ENCODE measurements around the gene C2CD3.

The C2CD3 gene

GRCh38 chr11:74018331-74019005 is 152.3 kb downstream of the C2CD3 start:
- no peak for DNase-seq

- no peak for DNase-seq
Observed at GRCh38 chr11:74017631-74018030, 153.2 kb downstream of the C2CD3 start.

- DNase-seq = no peak
Observed at GRCh38 chr11:74015919-74016684, 154.7 kb downstream of the C2CD3 start.

- no peak for DNase-seq
Observed at GRCh38 chr11:74014880-74015279, 155.9 kb downstream of the C2CD3 start.

- no peak for DNase-seq
Observed at GRCh38 chr11:74013141-74013540, 157.7 kb downstream of the C2CD3 start.

- no peak for DNase-seq
Observed at GRCh38 chr11:74012074-74012809, 158.6 kb downstream of the C2CD3 start.

- no peak for DNase-seq
Observed at GRCh38 chr11:74011360-74012073, 159.3 kb downstream of the C2CD3 start.

DNA sequence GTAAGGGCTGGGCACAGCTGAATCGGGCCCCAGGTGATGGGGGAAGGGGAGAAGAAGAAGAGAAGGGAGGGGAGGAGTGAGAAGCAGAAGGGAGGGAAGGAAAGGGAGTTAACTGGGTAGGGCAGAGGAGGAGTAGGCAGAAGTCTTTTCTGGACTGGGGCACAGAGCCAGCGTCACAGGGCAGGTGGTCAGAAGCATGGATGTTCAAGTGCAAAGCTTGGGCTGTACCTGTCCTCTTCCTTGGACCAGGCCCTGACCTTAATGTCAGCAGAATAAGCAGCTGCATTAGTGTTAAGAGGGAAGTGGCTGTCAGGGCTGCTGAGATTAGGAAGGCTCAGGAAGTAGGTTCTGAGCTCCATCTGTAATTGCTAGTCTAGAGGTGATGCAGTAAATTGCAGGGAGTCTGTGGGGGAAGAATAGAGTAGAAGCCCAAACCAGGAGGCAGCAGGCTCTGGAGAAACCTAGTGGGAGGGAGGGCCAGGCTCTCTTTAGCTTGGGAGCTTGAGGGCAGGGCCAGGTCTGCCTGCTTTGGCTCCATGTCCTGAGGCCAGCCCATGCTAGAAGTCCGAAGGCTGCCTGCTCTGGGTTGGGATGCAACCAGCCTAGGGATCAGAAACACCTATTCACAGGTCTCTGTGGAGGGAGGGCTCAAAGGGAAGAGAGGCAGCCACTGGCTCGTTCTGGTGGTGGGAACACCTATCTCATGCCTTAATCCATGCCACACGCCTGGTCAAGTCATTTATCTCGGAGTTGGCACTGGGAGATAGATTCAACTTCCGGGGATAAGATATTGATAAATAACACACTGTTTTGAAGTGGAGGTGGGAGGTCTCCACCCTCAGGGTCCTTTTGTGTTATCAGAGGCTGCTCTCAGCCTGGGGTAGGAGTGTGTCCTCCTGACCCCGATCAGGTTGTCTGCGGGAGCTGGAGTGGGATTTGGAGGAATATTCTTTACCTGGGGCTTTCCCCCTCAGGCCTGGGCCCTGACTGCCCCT is 160.2 kb downstream of the C2CD3 start:
- no peak for DNase-seq

DNA sequence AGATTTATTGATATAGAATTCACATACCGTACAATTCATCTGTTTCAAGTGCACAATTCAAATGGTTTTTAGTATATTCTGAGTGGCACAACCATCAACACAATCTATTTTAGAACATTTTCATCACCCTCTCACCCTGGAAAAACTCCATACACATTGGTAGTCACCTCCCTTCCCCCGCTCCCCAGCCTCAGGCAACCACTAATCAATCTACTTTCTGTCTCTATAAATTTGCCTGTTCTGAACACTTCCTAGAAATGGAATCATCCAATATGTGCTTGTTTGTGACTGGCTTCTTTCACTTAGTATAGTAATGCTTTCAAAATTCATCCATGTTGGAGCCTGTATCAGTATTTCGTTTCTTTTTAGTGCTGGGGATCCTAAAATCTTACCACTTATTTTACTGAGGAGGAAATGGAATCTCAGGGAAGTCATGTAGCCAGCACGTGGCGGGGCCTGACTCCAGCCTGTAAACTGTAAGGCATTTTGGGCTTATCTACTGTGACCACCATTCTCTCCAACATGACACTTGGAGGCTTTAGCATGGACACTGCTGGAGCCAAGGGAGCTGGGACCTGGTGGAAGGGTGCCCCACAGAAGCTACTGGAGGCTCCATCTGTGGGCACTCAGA is 161.0 kb downstream of the C2CD3 start:
- no peak for DNase-seq

GRCh38 chr11:74009230-74009547 is 161.6 kb downstream of the C2CD3 start:
- no peak for DNase-seq

GRCh38 chr11:74008373-74009229 is 162.2 kb downstream of the C2CD3 start, which contains the start of gene UCP3:
Gene UCP3, minus strand, starts transcription at chr11:74009085. Its CDS starts 2,043 bp downstream, at chr11:74007042.
- DNase-seq = no peak

DNA sequence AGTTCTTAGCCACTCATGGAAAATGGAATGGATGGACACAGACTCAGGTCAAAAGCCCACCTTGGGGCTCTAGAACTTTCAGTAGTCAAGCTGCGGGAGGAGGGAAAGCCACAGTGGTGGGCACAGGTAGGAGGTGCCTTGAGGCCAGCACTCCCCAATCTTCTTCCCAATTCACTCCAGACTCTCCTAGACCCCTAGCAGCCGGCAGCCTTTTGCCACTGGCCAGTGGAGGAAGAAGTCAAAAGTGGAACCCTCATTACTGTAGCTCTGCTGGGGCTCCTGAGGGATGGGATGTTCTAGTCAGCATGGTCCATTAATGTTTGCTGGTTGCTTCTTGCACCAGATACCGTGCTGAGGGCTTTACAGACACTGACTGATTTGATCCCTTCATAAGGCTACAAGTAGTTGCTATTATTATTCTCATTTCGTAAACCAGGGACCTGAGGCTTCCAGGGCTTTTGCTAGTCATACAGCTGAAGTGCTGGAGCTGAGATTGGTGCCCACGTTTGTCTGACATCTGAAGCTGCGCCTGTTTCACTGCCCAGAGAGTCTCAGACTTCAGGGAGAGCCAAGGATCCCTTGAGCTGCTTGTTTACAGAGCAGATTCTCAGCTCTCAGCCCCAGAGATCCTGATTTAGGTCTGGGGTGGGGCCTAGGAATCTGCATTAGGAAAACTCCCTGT is 163.0 kb downstream of the C2CD3 start:
- DNase-seq = no peak

DNA sequence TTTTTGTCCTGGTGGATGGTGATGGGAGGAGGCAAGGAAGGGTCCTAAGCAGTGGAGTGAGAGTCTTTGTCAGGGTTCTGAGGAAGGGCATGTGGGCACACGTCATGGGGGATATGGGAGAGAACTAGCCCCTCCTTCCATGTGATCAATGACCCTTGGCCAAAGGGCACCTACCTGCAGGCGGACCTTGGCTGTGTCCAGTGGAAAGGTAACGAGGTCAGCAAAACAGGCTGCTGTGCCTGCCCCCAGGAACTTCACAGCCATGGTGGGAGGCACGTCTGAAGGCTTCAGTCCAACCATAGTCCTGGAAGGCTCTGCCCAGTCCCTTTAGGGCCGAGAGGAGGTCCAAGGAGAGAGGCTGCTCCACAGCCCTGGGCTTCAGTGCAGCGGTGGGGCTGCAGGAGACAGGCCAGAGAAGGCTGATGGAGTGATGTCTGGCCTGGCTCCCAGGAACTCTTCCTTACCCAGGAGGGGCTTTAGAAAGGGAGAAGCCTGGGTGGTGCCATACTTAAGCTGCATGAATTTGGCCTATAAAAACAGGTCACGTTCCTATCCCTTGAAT is 164.0 kb downstream of the C2CD3 start:
- no peak for DNase-seq

DNA sequence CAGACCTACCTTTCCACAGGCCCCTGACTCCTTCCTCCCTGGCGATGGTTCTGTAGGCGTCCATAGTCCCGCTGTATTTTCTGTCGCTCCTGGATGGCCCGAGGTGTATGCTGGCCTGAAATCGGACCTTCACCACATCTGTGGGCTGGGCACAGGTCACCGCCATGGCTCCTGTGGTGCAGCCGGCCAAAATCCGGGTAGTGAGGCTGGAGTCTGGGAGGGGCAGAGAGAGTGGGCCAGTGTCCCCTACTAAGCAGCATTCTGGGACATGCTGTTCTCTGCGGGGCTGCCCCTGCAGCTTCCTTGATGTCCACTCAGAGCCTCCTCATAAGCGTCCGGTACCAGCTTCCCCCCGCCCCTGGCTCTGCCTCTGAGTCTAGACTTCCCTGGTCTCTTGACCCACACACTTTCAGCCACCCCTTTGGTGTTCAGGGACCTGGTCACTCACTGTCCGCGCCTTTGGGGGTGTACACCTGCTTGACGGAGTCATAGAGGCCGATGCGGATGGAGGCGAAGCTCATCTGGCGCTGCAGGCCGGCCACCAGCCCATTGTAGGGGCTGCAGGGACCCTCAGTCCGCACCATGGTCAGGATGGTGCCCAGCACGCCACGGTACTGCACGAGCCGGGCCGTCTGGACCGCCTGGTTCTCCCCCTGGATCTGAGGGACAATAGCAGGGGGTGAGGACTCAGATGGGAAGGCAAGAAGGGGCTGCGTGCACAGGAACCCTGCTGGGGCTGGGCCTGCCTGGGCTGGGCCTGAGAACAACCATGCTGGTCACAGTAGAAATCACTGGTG is 164.9 kb downstream of the C2CD3 start:
- no peak for DNase-seq

GRCh38 chr11:74004759-74005615 is 165.8 kb downstream of the C2CD3 start:
- no peak for DNase-seq

DNA sequence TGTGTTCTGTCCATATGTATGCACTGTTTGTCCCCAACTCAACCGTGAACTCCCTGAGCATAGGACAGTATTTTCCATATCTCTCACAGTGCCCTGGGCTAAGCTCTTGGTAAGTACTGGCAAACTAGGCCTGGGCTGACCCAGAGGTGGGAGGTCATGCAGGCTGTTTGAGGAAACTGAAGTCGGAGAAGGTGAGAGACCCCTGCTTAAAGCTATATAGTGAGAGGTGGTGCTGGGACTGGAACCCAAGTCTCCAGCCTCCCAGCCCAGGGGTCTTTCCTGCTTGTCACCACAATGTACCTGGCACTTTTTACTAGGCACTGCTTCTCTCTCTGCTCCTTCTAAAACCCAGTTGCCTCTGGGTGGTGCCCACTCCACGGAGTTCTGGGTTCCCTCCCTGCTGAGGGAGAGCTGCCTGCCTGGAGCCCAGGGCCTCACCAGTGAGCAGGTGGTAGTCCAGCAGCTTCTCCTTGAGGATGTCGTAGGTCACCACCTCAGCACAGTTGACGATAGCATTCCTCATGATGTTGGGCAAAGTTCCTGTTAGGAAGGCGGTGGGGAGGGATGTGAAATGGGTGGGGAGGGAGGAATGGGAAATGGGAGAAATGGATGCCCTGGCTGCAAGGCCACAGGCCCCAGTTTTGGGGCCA is 166.6 kb downstream of the C2CD3 start:
- no peak for DNase-seq

GRCh38 chr11:74002832-74003231 is 168.0 kb downstream of the C2CD3 start:
- no peak for DNase-seq
